ENCODE measurements around the gene NFKBIL1. TPM values are rescaled to one million over a fixed set of nuclear protein-coding genes. Genes with fewer than 3 reads are reported as not detected.
"Not testable (repeated sequence)": the region's sequence is repeated elsewhere in the genome, so short reads cannot be mapped to it uniquely, and the experiment has no call there.

Gene NFKBIL1
- total and polyA plus RNA-seq, 2 of the 4 experiments (the other 2 are of a cell fraction), result 7.8 to 10.8 TPM

- H2AK9ac ChIP-seq (replicated peaks; ENCODE audit: low read depth, low read length, poor library complexity); H3K56ac ChIP-seq (ENCODE audit: extremely low read depth, insufficient read depth, low read length); CTCF ChIA-PET; H3K4me2 ChIP-seq (ENCODE audit: low read depth, low read length); in situ Hi-C loops (cut with MboI; ENCODE audit: low sequenced_read_pairs); H2BK120ac ChIP-seq (ENCODE audit: low read depth, low read length); H3K4ac ChIP-seq (ENCODE audit: low read depth, low read length); H3K9ac ChIP-seq (ENCODE audit: low read depth, low read length); H2AFZ ChIP-seq (replicated peaks; ENCODE audit: low read length, poor library complexity); H4K91ac ChIP-seq (ENCODE audit: insufficient read depth, low read depth, low read length); DNase-seq; H3K4me3 ChIP-seq (ENCODE audit: insufficient read depth, low read depth, low read length); H3K23ac ChIP-seq (ENCODE audit: low read depth, low read length); intact Hi-C loops (cut with micrococcal nuclease); H3K27me3 ChIP-seq (ENCODE audit: control insufficient read depth, insufficient read depth, low read length); dilution Hi-C loops (cut with HindIII; ENCODE audit: low sequenced_read_pairs, unreplicated experiment); H4K8ac ChIP-seq (ENCODE audit: low read depth in 2 of 2, low read length in 2 of 2); H3K9me1 ChIP-seq (ENCODE audit: insufficient read depth, low read length); H2BK5ac ChIP-seq (ENCODE audit: low read depth, low read length, poor library complexity, severe bottlenecking); ATAC-seq (ENCODE audit: low read depth); H3K14ac ChIP-seq (replicated peaks; ENCODE audit: low read depth, low read length); H2AK5ac ChIP-seq (ENCODE audit: low read depth, low read length); H3K27ac ChIP-seq (ENCODE audit: insufficient read depth, low read length); H3K18ac ChIP-seq (ENCODE audit: low read depth, low read length); BruUV-seq (replicated peaks); H3K4me1 ChIP-seq (ENCODE audit: control insufficient read depth, insufficient read depth, low read length); H3K36me3 ChIP-seq (ENCODE audit: control insufficient read depth, insufficient read depth, low read length); POLR2A ChIA-PET (ENCODE audit: unreplicated experiment); H2BK15ac ChIP-seq (ENCODE audit: low read depth, low read length); H4K5ac ChIP-seq (ENCODE audit: low read depth, low read length); H2BK20ac ChIP-seq (ENCODE audit: low read depth, low read length); H3K9me3 ChIP-seq (ENCODE audit: control insufficient read depth, insufficient read depth, low read length): not testable (repeated sequence)
- WGBS, 2 experiments (ENCODE audit: extremely low coverage in 2 of 2, insufficient read length in 1 of 2), result no CpG with 5 or more reads among the region's 2 CpGs
- peaks cover 11% of the 10 kb centered on the region; the same call in 1 of the 2 replicates for H4K20me1 ChIP-seq (ENCODE audit: insufficient read depth, low read length)
- H3K79me1 ChIP-seq (ENCODE audit: low read depth in 1 of 2, low read length in 2 of 2), result peaks cover 7 to 40% of the 10 kb centered on the region in 2 experiments; a peak in 3 of 4 replicates
These were observed 47.8 kb upstream of the NFKBIL1 start for GRCh38 chr6:31499648-31500047.

All from IMR-90 (cell line).